SJSA1 (cell line): Measurements from ENCODE around the gene CACNA2D3. TPM values are rescaled to one million over a fixed set of nuclear protein-coding genes. Genes with fewer than 3 reads are reported as not detected.
"Not testable (repeated sequence)": the region's sequence is repeated elsewhere in the genome, so short reads cannot be mapped to it uniquely, and the experiment has no call there.

Experiments
- DNase-seq, 2 experiments: peaks; one replicate each; pipeline ENCODE4 v3.0.0-alpha.2; 2015 to 2020; ENCODE audit warnings: low spot score in 2 of 2, low read depth in 1 of 2
- H3K27ac ChIP-seq: fragments of 250-450 bp; sonication (Bioruptor Pico); 2 replicates; pipeline ENCODE4 v1.5.1; 2020; ENCODE audit warnings: mild to moderate bottlenecking, moderate library complexity
- H3K27me3 ChIP-seq: fragments of 250-450 bp; sonication (Bioruptor Pico); replicated peaks from 2 replicates; pipeline ENCODE4 v1.5.1; 2020; ENCODE audit warnings: mild to moderate bottlenecking, moderate library complexity
- H3K36me3 ChIP-seq: fragments of 250-450 bp; sonication (Bioruptor Pico); 2 replicates; pipeline ENCODE4 v1.5.1; 2020; ENCODE audit warnings: mild to moderate bottlenecking
- H3K4me1 ChIP-seq: fragments of 250-450 bp; sonication (Bioruptor Pico); replicated peaks from 2 replicates; pipeline ENCODE4 v1.6.1; 2021; ENCODE audit warnings: mild to moderate bottlenecking
- H3K4me3 ChIP-seq: fragments of 250-450 bp; sonication (Bioruptor Pico); 2 replicates; pipeline ENCODE4 v1.5.1; 2020; ENCODE audit warnings: mild to moderate bottlenecking
- H3K9me3 ChIP-seq: fragments of 250-450 bp; sonication (Bioruptor Pico); replicated peaks from 2 replicates; pipeline ENCODE4 v1.5.1; 2020; ENCODE audit warnings: mild to moderate bottlenecking
- total RNA-seq: library from RNA; depleted of rRNA; stranded (reverse); fragments of >200 nt; shearing (Covaris generic); gene quantifications from 2 replicates; pipeline ENCODE4 v1.2.3, GENCODE V29; 2014

The CACNA2D3 gene
- total RNA-seq, 1 experiment from 2014 or later, result not detected

DNA sequence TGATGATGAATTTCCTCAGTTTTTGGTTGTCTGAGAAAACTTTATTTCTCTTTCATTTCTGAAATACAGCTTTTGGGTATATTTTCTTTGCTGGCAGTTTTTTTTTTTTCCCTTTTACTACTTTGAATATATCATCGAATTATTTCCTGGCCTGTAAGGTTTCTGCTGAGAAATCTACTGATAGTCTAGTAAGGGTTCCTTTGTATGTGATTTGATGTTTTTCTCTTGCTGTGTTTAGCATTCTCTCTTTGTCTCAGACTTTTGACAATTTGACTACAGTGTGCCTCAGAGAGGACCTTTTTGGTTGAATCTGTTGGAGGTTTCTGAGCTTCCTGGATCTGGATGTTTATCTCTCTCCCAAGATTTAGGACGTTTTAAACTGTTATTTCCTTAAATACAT, 336.0 kb downstream of the CACNA2D3 start:
- no peaks in the 10 kb centered on the region for H3K27me3 ChIP-seq
- no peaks in the 10 kb centered on the region for H3K4me1 ChIP-seq
- no peaks in the 10 kb centered on the region for H3K36me3 ChIP-seq
- H3K27ac ChIP-seq, result no peak overlapping the region
- no peak overlapping the region for H3K4me3 ChIP-seq
- no peak for DNase-seq
- H3K9me3 ChIP-seq, result no peaks in the 10 kb centered on the region

GRCh38 chr3:54464554-54464953, 342.2 kb downstream of the CACNA2D3 start:
- H3K4me3 ChIP-seq, DNase-seq, H3K27me3 ChIP-seq, H3K27ac ChIP-seq, H3K4me1 ChIP-seq, H3K9me3 ChIP-seq, H3K36me3 ChIP-seq: not testable (repeated sequence)

GRCh38 chr3:54476891-54477290, 354.5 kb downstream of the CACNA2D3 start:
- Histone ChIP-seq H3K27ac (no peak overlapping the region), H3K36me3 (no peaks in the 10 kb centered on the region), H3K9me3 (no peaks in the 10 kb centered on the region), H3K4me1 (no peaks in the 10 kb centered on the region), H3K27me3 (no peaks in the 10 kb centered on the region), H3K4me3 (no peak overlapping the region)
- no peak for DNase-seq

GRCh38 chr3:54481606-54482365, 359.4 kb downstream of the CACNA2D3 start:
- H3K9me3 ChIP-seq, result no peaks in the 10 kb centered on the region
- H3K4me3 ChIP-seq, result no peak overlapping the region
- DNase-seq, result no peak
- no peak overlapping the region for H3K27ac ChIP-seq
- no peaks in the 10 kb centered on the region for H3K4me1 ChIP-seq
- no peaks in the 10 kb centered on the region for H3K27me3 ChIP-seq
- no peaks in the 10 kb centered on the region for H3K36me3 ChIP-seq

GRCh38 chr3:54484334-54484733, 362.0 kb downstream of the CACNA2D3 start:
- no peak for DNase-seq
- Histone ChIP-seq H3K36me3 (no peaks in the 10 kb centered on the region), H3K27ac (no peak overlapping the region), H3K4me1 (no peaks in the 10 kb centered on the region), H3K9me3 (0 out of 2 replicates have a peak, but pooled peaks cover 2% of the 10 kb centered on the region), H3K27me3 (no peaks in the 10 kb centered on the region), H3K4me3 (no peak overlapping the region)

DNA sequence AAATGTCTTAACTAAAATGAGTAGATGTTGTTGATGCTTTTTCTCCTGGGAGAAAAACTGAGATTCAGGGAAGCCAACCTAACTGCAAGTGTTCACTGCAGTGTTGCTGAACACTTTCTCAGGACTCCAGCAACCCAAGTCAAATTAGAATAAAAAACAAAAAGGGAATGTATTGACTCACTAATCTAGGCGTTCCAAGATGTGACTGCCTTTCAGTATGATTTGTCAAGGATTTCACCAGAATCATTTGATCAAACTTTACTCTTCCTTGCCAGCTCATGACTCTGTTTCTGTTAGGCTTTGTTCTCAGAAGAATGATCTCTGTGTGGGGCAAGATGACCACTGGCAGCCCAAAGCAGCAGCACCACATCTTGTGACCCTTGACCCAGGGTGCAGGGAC, 364.0 kb downstream of the CACNA2D3 start:
- Histone ChIP-seq H3K27me3 (no peaks in the 10 kb centered on the region), H3K4me3 (no peak overlapping the region), H3K9me3 (0 out of 2 replicates have a peak, but pooled peaks cover 2% of the 10 kb centered on the region), H3K36me3 (no peaks in the 10 kb centered on the region), H3K27ac (no peak overlapping the region), H3K4me1 (no peaks in the 10 kb centered on the region)
- DNase-seq, result no peak

DNA sequence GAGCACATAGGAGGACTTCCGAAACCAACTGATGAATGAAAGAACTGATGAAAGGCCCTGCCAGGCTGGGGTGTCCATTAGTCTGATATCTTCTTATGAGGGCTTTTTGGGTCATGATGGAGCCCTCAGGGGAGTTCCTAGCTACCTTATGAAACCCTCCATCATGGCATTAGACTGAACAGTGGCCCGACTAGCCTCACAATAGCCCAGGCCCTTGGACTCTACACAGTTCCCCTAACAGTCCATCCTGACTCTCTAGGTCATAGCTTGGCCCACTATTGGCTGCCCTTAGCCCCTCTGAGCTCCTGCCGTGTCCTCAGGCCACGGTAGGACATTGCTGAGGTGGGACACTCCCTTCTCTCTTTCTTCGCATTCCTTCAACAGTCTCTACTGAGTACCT, 365.9 kb downstream of the CACNA2D3 start:
- no peak overlapping the region for H3K4me3 ChIP-seq

DNA sequence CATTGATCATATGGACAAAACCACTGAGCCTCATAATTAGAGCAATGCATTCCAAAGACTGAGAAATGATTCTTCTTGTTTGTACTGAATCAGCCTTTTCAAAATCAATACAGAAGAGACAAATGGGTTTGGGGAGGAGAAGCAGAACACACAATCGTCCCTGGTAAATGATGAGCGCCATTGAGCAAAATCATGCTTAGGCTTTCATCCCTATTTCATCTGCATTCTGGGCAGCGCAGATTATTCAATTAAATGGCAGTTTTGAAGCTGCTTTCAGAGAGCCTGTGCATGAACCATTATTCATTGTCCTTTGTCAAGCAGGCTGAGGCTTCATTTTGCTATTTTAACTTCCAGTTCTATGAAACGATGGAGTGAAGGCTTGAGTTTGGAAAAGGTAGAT, 371.9 kb downstream of the CACNA2D3 start:
- no peak overlapping the region for H3K4me3 ChIP-seq
- no peak overlapping the region for H3K27ac ChIP-seq

More for the DNA sequence above, 365.9 kb downstream of the CACNA2D3 start:
- Histone ChIP-seq H3K4me1 (no peaks in the 10 kb centered on the region), H3K27ac (no peak overlapping the region), H3K9me3 (0 out of 2 replicates have a peak, but pooled peaks cover 2% of the 10 kb centered on the region), H3K27me3 (no peaks in the 10 kb centered on the region), H3K36me3 (no peaks in the 10 kb centered on the region)
- DNase-seq, result no peak

DNA sequence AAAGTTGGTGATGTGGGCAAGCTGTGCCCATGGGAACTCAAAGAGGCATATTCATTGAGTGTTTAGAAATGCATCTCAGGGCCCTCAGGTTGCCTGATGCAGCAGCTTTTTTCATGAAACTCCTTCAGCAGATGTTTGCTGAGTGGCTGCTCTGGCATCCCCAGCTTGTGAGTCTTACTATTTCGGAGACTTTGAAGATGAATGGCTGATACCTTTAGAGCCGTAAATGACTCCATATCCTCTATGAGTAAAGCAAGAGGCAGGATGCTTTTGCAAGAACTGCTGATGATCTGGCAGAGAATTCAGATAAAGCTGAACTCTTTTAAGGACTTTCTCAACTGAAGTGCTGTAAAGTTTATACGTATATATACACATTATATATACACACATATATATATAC, 384.3 kb downstream of the CACNA2D3 start:
- Histone ChIP-seq H3K9me3 (no peaks in the 10 kb centered on the region), H3K4me1 (no peaks in the 10 kb centered on the region), H3K36me3 (no peaks in the 10 kb centered on the region), H3K27ac (no peak overlapping the region), H3K27me3 (no peaks in the 10 kb centered on the region), H3K4me3 (no peak overlapping the region)
- DNase-seq, result no peak

More for the DNA sequence above, 371.9 kb downstream of the CACNA2D3 start:
- Histone ChIP-seq H3K4me1 (no peaks in the 10 kb centered on the region), H3K9me3 (no peaks in the 10 kb centered on the region), H3K36me3 (no peaks in the 10 kb centered on the region), H3K27me3 (no peaks in the 10 kb centered on the region)
- DNase-seq, result no peak

- H3K4me3 ChIP-seq, result no peak overlapping the region
- H3K27ac ChIP-seq, result no peak overlapping the region
- DNase-seq, result no peak
- no peaks in the 10 kb centered on the region for H3K27me3 ChIP-seq
- no peaks in the 10 kb centered on the region for H3K36me3 ChIP-seq
- H3K4me1 ChIP-seq, result no peaks in the 10 kb centered on the region
- no peaks in the 10 kb centered on the region for H3K9me3 ChIP-seq
Measured at GRCh38 chr3:54507876-54508460, 385.6 kb downstream of the CACNA2D3 start.

- DNase-seq, result no peak
- H3K27me3 ChIP-seq, result no peaks in the 10 kb centered on the region
- H3K4me1 ChIP-seq, result no peaks in the 10 kb centered on the region
- no peaks in the 10 kb centered on the region for H3K36me3 ChIP-seq
- no peak overlapping the region for H3K4me3 ChIP-seq
- H3K27ac ChIP-seq, result no peak overlapping the region
- H3K9me3 ChIP-seq, result no peaks in the 10 kb centered on the region
Measured at GRCh38 chr3:54510506-54510905, 388.2 kb downstream of the CACNA2D3 start.

- Histone ChIP-seq H3K27me3 (no peaks in the 10 kb centered on the region), H3K27ac (no peak overlapping the region), H3K4me1 (no peaks in the 10 kb centered on the region), H3K9me3 (no peaks in the 10 kb centered on the region), H3K36me3 (no peaks in the 10 kb centered on the region), H3K4me3 (no peak overlapping the region)
- DNase-seq, result no peak
Measured at GRCh38 chr3:54511766-54512365, 389.5 kb downstream of the CACNA2D3 start.

GRCh38 chr3:54514006-54514405, 391.7 kb downstream of the CACNA2D3 start:
- Histone ChIP-seq H3K4me3 (no peak overlapping the region), H3K9me3 (no peaks in the 10 kb centered on the region)
- DNase-seq, result no peak

GRCh38 chr3:54514416-54514815, 392.1 kb downstream of the CACNA2D3 start:
- Histone ChIP-seq H3K4me1 (no peaks in the 10 kb centered on the region), H3K27ac (no peak overlapping the region), H3K4me3 (no peak overlapping the region), H3K36me3 (no peaks in the 10 kb centered on the region), H3K27me3 (no peaks in the 10 kb centered on the region), H3K9me3 (no peaks in the 10 kb centered on the region)
- DNase-seq, result no peak

More at GRCh38 chr3:54514006-54514405, 391.7 kb downstream of the CACNA2D3 start:
- Histone ChIP-seq H3K4me1 (no peaks in the 10 kb centered on the region), H3K27ac (no peak overlapping the region), H3K27me3 (no peaks in the 10 kb centered on the region), H3K36me3 (no peaks in the 10 kb centered on the region)
